Naive thymus-derived CD8-positive, alpha-beta T cell (primary cell): ENCODE data around the gene RACGAP1. TPM values are rescaled to one million over a fixed set of nuclear protein-coding genes. Genes with fewer than 3 reads are reported as not detected.
"Not testable (repeated sequence)": the region's sequence is repeated elsewhere in the genome, so short reads cannot be mapped to it uniquely, and the experiment has no call there.

Source experiments
- ATAC-seq, 2 donors: fragments of 150-1000 bp; cut with Tn5 transposase in 1 of 2; sonication (Bioruptor Pico), chemical (Tn5 transposase) in 1 of 2; 1 replicate in 1 of 2; 2 replicates in 1 of 2; pipeline ENCODE4 v1.10.0; 2021; ENCODE audit warnings: mild to moderate bottlenecking in 2 of 2, moderate library complexity in 2 of 2
- POLR2A ChIA-PET: fragments of 350-600 bp; sonication (Branson Sonifier 250); formaldehyde crosslinking; loops from one replicate; lab custom pipeline; 2021; ENCODE audit warnings: antibody characterized with exemption; lab: Charles Lee
- DNase-seq, 10 donors: peaks; one replicate each; pipeline versions ENCODE4 v3.0.0 to v3.0.0-alpha.2; 2020 to 2022
- H3K27ac Mint-ChIP-seq, 10 donors: one replicate each; pipeline ENCODE4 v1.8.0; 2020 to 2022; ENCODE audit warnings: mild to moderate bottlenecking in 10 of 10, mixed read lengths in 10 of 10, moderate library complexity in 4 of 10, inconsistent platforms in 1 of 10
- H3K27me3 Mint-ChIP-seq, 5 donors: one replicate each; pipeline ENCODE4 v1.8.0; 2021 to 2022; ENCODE audit warnings: mixed read lengths in 5 of 5
- H3K36me3 Mint-ChIP-seq, 3 donors: one replicate each; pipeline ENCODE4 v1.8.0; 2020 to 2022; ENCODE audit warnings: mixed read lengths in 3 of 3, mild to moderate bottlenecking in 2 of 3, inconsistent platforms in 1 of 3
- H3K4me1 Mint-ChIP-seq, 4 donors: one replicate each; pipeline ENCODE4 v1.8.0; 2021 to 2022; ENCODE audit warnings: mixed read lengths in 4 of 4
- H3K4me3 Mint-ChIP-seq, 10 donors: one replicate each; pipeline ENCODE4 v1.8.0; 2020 to 2022; ENCODE audit warnings: mild to moderate bottlenecking in 10 of 10, mixed read lengths in 10 of 10, moderate library complexity in 6 of 10, inconsistent platforms in 1 of 10
- H3K9me3 Mint-ChIP-seq, 9 donors: one replicate each; pipeline ENCODE4 v1.8.0; 2020 to 2022; ENCODE audit warnings: mixed read lengths in 9 of 9, mild to moderate bottlenecking in 3 of 9, inconsistent platforms in 1 of 9, moderate library complexity in 1 of 9
- polyA plus RNA-seq, 3 donors: library from polyadenylated mRNA; unstranded; fragments of 300-500 nt; fragmentation: Illumina TruSeq; gene quantifications; one replicate each; pipeline ENCODE4 v1.2.3, GENCODE V29; 2021
- total RNA-seq, 8 experiments: library from RNA in 2 of 8; stranded (reverse) in 2 of 8; gene quantifications; one replicate each; pipeline ENCODE4 v1.2.3 and lab custom pipeline; 2021 to 2026

Gene RACGAP1
- total and polyA plus RNA-seq, 5 experiments from 2014 or later = 8.4 to 12.8 (median 11.0) TPM

DNA sequence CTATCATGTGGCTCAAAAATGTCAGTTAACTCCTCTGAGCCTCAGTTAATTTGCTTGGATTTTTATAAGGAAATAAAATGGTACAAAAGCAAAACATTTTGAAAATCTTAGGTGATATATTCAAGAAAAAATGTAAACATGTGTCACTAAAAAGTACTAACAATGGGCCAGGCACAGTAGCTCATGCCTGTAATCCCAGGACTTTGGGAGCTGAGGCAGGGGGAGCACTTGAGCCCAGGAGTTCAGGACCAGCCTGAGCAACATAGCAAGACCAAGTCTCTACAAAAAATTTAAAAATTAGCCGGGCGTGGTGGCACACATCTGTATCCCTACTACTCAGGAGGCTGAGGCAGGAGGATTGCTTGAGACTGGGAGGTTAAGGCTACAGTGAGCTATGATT is 26.8 kb downstream of the RACGAP1 start:
- no peaks in the 10 kb centered on the region for H3K27me3 Mint-ChIP-seq
- POLR2A ChIA-PET = interaction anchor here (0.5 kb wide), 1 partner anchor 294 kb away, joined by 3 read pairs; no protein-coding TSS in a partner anchor
- DNase-seq = no peak
- H3K4me3 Mint-ChIP-seq = no peak overlapping the region
- H3K27ac Mint-ChIP-seq = no peak overlapping the region
- H3K4me1 Mint-ChIP-seq = no peaks in the 10 kb centered on the region
- ATAC-seq = no peak
- H3K9me3 Mint-ChIP-seq = no peaks in the 10 kb centered on the region
- peaks cover 7 to 80% (median 23%) of the 10 kb centered on the region in 3 donors for H3K36me3 Mint-ChIP-seq

DNA sequence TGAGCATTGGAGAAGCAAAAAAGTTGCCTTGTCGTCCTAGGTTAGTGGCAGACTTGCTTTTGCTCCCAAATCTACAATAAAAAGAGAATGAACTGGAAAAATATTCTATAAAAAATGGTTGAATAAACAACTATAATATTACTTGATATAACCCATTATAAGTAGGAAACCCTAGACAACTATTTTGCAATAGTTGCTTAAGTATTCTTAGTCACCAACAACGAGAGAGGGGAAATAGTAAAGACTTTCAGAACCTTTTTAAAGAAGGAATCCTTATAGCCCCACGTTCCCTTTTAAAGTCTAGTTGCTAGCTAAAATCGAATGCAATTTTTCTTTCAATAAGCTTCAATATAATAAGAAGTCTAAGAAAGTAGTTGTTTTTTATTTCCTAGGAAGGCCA is 35.0 kb downstream of the RACGAP1 start:
- Mint-ChIP-seq H3K27ac (no peak overlapping the region), H3K4me3 (no peak overlapping the region), H3K9me3 (no peaks in the 10 kb centered on the region), H3K4me1 (no peaks in the 10 kb centered on the region), H3K36me3 (peaks cover 10 to 49% (median 17%) of the 10 kb centered on the region in 3 donors), H3K27me3 (no peaks in the 10 kb centered on the region)
- DNase-seq = no peak
- POLR2A ChIA-PET = no interaction called here
- no peak for ATAC-seq

DNA sequence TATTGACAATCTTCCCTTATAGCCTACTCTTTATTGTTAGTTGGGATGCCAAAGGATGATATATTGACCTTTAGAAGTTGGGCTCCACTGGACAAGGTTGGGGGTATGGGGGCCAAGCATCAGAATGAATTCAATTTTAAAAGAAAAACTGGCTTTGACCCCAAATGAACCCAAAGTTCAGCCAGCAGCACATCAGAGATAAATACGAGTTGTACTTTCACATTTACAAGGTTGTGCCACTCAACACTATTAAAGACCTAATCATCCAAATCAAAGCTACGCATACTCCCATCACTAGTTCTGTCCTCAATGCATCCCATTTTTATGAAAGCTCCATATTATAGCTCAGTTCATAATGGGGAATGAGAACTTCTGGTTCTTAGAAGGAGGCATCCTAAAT is 35.9 kb downstream of the RACGAP1 start:
- H3K9me3 Mint-ChIP-seq, H3K27ac Mint-ChIP-seq, DNase-seq, ATAC-seq, POLR2A ChIA-PET, H3K4me3 Mint-ChIP-seq, H3K27me3 Mint-ChIP-seq, H3K4me1 Mint-ChIP-seq: not testable (repeated sequence)
- peaks cover 9 to 41% (median 15%) of the 10 kb centered on the region in 3 donors for H3K36me3 Mint-ChIP-seq

DNA sequence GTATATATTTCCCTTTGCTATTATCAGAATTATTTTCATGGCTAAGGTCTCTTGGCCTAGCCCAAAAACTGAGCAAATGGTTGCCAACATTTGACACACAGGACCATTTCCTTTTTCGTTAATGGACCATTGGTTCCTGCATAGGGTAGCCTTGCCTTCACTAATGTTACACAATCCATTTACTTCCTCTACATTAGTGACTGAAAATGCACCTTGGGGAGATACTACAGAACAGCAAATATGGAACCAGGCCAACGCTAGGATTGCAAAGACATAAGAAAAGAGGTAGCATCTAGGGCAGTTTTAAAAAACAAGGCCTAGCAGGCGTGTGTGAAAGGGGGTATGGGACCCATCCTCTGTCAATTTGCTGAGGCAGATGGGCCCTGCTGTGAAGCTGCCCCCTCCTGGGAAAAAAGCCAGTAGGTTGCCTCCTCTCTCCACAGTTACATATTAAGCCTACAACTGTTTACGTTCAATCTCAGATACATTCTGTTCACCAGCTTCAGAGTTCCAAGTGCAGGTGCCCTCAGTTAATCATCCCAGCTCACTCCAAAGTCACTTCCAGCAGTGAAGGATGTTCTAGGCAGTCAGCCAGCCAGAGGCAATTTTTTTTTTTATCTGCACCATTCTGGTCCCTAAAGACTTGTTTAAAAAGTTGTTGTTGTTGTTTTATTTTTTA is 37.5 kb downstream of the RACGAP1 start:
- no peak overlapping the region for H3K4me3 Mint-ChIP-seq
- H3K27ac Mint-ChIP-seq = peak overlapping the region in 1 of 10 donors; percentile 6
- POLR2A ChIA-PET = no interaction called here
- H3K9me3 Mint-ChIP-seq = no peaks in the 10 kb centered on the region
- H3K27me3 Mint-ChIP-seq = no peaks in the 10 kb centered on the region
- peaks cover 1 to 26% (median 8%) of the 10 kb centered on the region in 3 donors for H3K36me3 Mint-ChIP-seq
- H3K4me1 Mint-ChIP-seq = no peaks in the 10 kb centered on the region
- no peak for ATAC-seq
- no peak for DNase-seq

DNA sequence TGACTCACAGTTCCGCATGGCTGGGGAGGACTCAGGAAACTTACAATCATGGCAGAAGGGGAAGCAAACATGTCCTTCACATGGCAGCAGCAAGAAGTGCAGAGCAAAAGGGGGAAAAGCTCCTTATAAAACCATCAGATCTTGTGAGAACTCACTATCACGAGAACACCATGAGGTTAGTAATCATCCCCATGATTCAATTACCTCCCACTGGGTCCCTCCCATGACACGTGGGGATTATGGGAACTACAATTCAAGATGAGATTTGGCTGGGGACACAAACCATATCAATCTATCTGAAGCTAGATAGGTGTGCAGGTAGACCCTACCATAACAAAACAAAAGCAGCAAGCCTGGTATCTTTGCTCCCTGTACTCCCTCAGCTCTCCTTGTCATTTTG is 38.8 kb downstream of the RACGAP1 start:
- DNase-seq, H3K9me3 Mint-ChIP-seq, H3K27me3 Mint-ChIP-seq, H3K4me1 Mint-ChIP-seq, POLR2A ChIA-PET, ATAC-seq, H3K4me3 Mint-ChIP-seq: not testable (repeated sequence)
- Mint-ChIP-seq H3K27ac (peak overlapping the region in 1 of 10 donors; percentile 23), H3K36me3 (peaks cover 0 to 15% (median 5%) of the 10 kb centered on the region in 3 donors)

DNA sequence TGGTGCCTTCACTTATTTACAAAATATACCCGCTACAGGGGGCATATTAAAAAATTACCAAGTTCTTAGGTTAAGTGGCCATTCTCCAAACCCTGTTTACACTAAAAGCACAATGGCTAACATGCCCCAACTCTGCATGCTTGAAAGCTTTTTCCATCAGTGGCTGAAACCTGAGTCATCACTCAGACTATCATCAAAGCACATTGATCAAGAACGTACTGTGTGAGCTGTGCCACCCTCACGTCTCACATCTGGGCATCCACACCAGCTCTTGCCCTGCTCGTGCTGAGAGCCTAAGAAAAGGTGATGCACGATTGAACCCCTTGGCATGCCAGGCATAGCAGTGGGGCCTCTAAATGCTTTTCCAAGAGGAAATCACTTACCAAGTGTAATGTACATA is 39.3 kb downstream of the RACGAP1 start:
- H3K27me3 Mint-ChIP-seq = no peaks in the 10 kb centered on the region
- no peak for ATAC-seq
- H3K4me1 Mint-ChIP-seq = no peaks in the 10 kb centered on the region
- H3K4me3 Mint-ChIP-seq = no peak overlapping the region
- H3K9me3 Mint-ChIP-seq = no peaks in the 10 kb centered on the region
- DNase-seq = no peak
- peaks cover 0 to 14% (median 5%) of the 10 kb centered on the region in 3 donors for H3K36me3 Mint-ChIP-seq
- peak overlapping the region in 1 of 10 donors; percentile 23 for H3K27ac Mint-ChIP-seq
- POLR2A ChIA-PET = no interaction called here

DNA sequence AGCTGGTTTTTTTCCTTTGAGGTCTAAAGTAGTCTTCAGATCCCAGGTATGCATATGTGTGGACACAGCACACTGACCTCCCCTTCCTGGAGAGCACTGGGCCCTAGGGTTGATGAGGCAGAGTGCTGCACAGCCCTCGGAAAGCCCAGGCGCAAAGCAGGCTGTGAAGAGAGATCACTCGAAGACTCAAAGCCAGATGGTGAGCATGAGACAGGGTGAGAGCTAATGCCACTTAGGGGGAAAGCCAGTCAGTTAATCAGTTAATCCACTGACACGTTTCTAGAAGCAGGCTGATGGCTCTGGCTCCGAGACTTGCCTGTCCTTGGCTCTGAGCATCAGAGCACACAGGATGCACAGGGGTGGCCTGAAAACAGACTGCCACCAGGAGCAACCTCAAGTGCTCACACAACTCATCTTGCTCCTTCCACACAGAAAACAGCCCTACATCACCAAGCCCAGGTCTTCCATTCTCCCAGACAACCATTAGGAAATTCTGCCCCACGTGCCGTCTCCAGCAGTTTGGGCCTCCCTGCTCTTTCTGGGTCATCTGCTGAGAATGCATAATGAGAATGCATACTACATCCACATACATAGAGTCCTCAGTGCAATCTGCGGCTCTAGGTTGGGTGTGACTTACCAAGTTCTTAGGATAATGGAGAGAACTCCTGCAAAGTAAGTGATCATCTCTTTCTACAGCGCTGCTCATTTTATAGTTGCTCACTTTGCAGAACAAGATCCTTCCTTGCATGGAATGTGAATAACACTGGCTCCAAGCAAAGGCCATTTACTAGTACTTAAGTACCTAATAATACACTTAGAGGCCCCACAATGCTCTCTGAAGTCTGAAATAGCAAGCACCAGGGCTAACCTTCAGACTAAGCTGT is 40.6 kb downstream of the RACGAP1 start:
- H3K9me3 Mint-ChIP-seq = no peaks in the 10 kb centered on the region
- no peak overlapping the region for H3K27ac Mint-ChIP-seq
- ATAC-seq (no peak), DNase-seq (no peak)
- no peak overlapping the region for H3K4me3 Mint-ChIP-seq
- no peaks in the 10 kb centered on the region for H3K4me1 Mint-ChIP-seq
- no peaks in the 10 kb centered on the region for H3K27me3 Mint-ChIP-seq
- peaks cover 0 to 6% (median 5%) of the 10 kb centered on the region in 3 donors for H3K36me3 Mint-ChIP-seq
- POLR2A ChIA-PET = no interaction called here

DNA sequence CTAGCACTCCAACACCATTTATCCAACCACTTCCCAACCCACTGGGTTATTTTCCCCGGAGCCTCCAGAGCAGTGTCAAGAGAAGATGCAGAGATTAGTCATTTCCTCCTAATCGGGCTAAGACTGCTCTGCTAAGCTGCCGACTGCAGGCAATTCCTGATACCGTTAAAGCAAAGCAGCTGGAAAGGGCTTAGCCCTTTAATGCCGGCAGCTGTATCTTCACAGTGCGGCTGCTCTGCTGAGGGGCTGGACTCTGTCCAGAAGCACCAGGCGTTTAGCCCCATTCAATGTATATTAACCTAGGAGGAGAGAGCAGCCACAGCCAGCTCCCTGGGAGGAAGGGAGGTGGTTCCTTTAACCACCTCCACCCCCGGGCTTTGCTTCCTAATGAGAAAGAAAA is 41.4 kb downstream of the RACGAP1 start:
- Mint-ChIP-seq H3K4me3 (no peak overlapping the region), H3K27ac (no peak overlapping the region), H3K9me3 (no peaks in the 10 kb centered on the region), H3K4me1 (no peaks in the 10 kb centered on the region), H3K36me3 (peaks cover 0 to 5% (median 4%) of the 10 kb centered on the region in 3 donors), H3K27me3 (no peaks in the 10 kb centered on the region)
- DNase-seq = no peak
- no peak for ATAC-seq
- POLR2A ChIA-PET = no interaction called here

DNA sequence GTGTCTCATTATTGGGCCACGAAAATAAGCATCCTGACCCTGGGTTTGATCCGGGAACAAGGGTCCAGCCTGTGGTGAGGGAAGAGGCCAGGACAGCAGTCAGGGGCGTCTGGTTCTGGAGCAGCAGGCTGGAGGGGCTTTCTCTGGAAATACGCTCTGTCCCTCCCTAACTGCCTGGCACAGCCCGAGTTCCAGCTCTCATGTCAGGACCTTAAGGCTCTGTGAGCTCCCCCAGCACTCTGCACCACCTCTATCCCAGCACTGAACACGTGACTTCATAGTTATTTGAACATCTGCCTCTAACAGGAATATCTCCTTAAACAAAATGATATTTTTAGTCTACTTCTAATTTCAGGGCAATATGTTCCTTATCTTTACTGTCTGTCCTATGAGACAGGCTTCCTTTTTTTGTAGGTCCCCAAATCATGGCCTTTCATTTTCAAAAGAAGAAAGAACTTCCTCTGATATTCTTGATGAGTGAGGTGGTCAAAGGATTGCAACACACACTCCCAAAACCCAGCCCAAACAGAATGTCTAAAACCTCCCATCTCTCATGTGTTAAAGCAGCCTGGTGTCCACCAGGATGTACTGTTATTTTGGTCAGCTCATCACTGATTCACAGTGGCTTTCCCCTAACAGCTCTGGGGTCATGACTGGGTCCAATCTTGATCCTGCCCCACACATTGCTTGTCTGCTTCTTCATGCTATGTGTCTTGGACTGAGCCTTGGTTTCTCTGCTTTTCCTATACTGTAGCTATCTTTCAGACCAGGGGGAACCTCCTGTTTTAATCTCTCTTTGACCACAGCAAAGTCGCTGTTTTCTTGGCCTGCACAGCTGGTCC is 42.8 kb downstream of the RACGAP1 start:
- DNase-seq (no peak), ATAC-seq (no peak)
- Mint-ChIP-seq H3K4me3 (no peak overlapping the region), H3K4me1 (no peaks in the 10 kb centered on the region), H3K27ac (no peak overlapping the region), H3K9me3 (no peaks in the 10 kb centered on the region), H3K36me3 (no peaks in the 10 kb centered on the region), H3K27me3 (no peaks in the 10 kb centered on the region)
- POLR2A ChIA-PET = no interaction called here

DNA sequence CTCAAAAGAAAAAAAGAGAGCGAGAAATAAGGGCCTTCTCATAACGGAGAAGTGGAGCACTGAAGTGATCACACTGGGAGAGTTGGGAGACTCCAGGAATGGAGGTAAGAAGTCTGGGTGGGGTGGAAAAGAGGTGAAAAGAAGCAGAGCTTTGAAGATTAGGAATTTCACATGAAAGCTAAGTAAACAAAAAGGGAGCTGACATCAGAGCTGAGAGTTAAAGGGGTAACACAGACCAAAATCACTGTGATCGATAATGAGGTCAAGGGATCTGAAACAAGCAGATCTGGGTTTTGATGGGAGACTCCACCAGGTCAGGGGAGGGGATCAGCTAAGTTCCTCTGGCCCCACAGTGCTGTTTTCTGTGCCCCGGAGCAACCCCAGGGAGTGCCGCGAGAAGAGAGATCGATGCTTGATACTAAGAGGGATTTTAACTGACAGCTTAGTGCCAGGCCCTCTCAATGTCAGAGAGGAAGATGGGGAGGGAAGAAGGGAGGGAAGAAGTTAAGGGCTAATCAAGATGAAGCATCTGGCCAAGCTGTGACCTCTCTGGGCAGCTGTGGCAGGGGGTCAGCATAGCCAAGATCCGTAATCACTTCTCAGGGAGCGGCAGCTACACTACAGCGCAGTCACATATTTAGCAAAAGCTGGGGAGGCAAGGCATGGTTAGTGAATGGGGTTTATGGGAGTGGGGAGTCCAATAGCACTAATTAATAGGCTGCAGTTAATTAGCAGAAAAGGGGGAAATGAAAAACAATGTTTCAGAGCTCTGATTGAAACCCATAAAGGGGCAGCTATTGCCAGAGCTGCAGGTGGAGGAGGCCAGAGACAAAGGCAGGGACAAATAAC is 44.6 kb downstream of the RACGAP1 start:
- Mint-ChIP-seq H3K27ac (no peak overlapping the region), H3K36me3 (no peaks in the 10 kb centered on the region), H3K9me3 (no peaks in the 10 kb centered on the region), H3K4me1 (no peaks in the 10 kb centered on the region), H3K27me3 (no peaks in the 10 kb centered on the region), H3K4me3 (no peak overlapping the region)
- DNase-seq (no peak), ATAC-seq (no peak)
- POLR2A ChIA-PET = no interaction called here

DNA sequence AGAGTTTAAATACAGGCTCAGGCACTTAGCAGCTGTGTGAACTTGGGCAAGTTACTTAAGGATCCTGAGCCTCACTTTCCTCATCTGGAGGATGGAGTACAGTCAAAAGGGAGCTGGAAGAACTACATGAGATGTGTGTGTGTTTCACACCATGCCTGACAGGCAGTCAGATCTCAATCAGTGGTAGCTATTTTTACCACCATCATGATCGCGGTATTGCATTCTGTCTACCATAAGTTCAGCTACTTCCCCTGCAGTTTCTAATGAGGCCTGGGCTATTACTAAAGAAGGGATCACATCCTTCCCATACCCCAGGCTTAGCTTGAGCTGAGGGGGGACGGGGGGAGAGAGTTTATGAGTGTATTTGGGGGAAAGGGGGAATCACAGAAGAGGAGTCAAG is 45.5 kb downstream of the RACGAP1 start:
- ATAC-seq (no peak), DNase-seq (no peak)
- Mint-ChIP-seq H3K36me3 (no peaks in the 10 kb centered on the region), H3K27ac (peak overlapping the region in 1 of 10 donors; percentile 47), H3K27me3 (peaks cover 0 to 3% (median 0%) of the 10 kb centered on the region in 5 donors), H3K9me3 (no peaks in the 10 kb centered on the region), H3K4me1 (no peaks in the 10 kb centered on the region), H3K4me3 (no peak overlapping the region)
- POLR2A ChIA-PET = no interaction called here

DNA sequence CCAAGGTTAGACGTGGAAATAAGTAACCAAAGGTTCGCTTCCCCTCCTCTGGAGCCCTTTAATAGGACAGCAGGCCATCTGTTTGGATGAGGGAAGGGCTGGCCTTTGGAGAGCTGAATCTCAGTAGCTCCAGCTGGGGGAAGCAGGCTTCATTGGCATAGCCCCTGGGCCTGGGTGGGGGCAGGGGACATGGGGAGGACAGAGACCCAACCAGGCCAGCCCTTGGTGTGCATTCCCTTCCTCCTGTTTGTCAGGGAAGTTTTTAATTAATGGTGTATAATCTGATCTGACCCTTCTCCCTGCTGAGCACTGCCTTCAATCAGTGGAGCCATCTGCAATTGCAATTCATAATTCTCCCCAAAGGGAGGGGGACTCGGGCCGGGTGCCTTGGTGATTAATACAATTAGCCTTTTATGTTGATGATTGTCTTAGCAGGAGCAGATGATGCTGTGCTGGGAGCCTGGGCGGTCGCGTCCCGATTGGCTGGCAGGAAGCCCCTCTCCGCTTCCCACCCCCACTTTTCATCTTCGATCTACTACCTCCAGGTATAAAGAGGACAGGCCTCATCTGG is 46.2 kb downstream of the RACGAP1 start:
- no peaks in the 10 kb centered on the region for H3K4me1 Mint-ChIP-seq
- POLR2A ChIA-PET = no interaction called here
- peak overlapping the region in 1 of 10 donors; percentile 43 for H3K27ac Mint-ChIP-seq
- no peak for DNase-seq
- H3K4me3 Mint-ChIP-seq = no peak overlapping the region
- no peak for ATAC-seq
- no peaks in the 10 kb centered on the region for H3K9me3 Mint-ChIP-seq
- H3K27me3 Mint-ChIP-seq = peaks cover 0 to 4% (median 0%) of the 10 kb centered on the region in 5 donors
- H3K36me3 Mint-ChIP-seq = no peaks in the 10 kb centered on the region
